ENCODE data around the gene PEX7.
"Not testable (repeated sequence)": the region's sequence is repeated elsewhere in the genome, so short reads cannot be mapped to it uniquely, and the experiment has no call there.

Gene PEX7

GRCh38 chr6:136823128-136823660 lies 802 bp downstream of the PEX7 start:
- H3K27ac ChIP-seq, result peak overlapping the region; percentile 90
- TF ChIP-seq CTCF (conservative IDR thresholded peaks at IDR 0.05), result no peak
- TF ChIP-seq ZFX (IDR thresholded peaks at IDR 0.05), result no peak

DNA sequence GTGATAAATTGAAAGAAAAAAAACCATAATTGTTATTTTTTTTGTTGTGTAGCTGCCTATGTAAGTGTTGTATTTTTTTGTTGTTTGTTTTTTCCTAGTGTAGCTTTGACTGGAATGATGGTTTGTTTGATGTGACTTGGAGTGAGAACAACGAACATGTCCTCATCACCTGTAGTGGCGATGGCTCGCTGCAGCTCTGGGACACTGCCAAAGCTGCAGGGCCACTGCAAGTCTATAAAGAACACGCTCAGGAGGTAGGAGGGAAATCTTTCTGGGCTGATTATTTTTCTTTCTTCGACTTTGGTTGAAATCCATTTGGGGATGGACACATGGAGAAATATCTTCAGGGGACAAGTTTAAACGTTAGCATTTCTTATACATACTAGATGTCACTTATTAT lies 3.8 kb downstream of the PEX7 start:
- no peak overlapping the region for H3K27ac ChIP-seq
- no peak for TF ChIP-seq ZFX (IDR thresholded peaks at IDR 0.05)
- no peak for TF ChIP-seq CTCF (conservative IDR thresholded peaks at IDR 0.05)

DNA sequence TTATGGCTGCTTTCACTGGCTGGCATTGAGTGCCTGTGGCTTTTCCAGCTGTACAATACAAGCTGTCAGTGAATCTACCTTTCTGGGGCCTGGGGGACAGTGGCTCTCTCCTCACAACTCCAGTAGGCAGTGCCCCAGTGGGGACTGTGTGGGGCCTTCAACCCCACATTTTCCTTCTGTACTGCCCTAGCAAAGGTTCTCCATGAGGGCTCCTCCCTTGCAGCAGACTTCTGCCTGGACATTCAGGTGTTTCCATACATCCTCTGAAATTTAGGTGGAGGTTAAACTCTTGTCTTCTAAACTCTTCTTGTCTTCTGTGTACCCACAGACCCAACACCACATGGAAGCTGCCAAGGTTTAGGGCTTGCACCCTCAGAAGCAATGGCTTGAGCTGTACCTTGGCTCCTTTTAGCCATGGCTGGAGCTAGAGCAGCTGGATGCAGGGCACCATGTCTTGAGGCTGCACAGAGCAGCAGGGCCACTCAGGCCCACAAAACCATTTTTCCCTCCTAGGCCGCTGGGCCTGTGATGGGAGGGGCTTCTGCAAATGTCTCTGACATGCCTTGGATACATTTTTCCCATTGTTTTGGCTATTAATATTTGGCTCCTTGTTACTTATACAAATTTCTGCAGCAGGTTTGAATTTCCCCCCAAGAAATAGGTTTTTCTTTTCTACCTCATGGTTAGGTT lies 9.6 kb downstream of the PEX7 start:
- no peak overlapping the region for H3K27ac ChIP-seq
- TF ChIP-seq CTCF (conservative IDR thresholded peaks at IDR 0.05), result no peak

GRCh38 chr6:136840276-136841001 lies 18.0 kb downstream of the PEX7 start:
- TF ChIP-seq CTCF (conservative IDR thresholded peaks at IDR 0.05), result no peak
- no peak for TF ChIP-seq ZFX (IDR thresholded peaks at IDR 0.05)
- no peak overlapping the region for H3K27ac ChIP-seq

- H3K27ac ChIP-seq, result no peak overlapping the region
- TF ChIP-seq CTCF (conservative IDR thresholded peaks at IDR 0.05) (no peak), ZFX (IDR thresholded peaks at IDR 0.05) (no peak)
These were observed 20.8 kb downstream of the PEX7 start for GRCh38 chr6:136843210-136843609.

DNA sequence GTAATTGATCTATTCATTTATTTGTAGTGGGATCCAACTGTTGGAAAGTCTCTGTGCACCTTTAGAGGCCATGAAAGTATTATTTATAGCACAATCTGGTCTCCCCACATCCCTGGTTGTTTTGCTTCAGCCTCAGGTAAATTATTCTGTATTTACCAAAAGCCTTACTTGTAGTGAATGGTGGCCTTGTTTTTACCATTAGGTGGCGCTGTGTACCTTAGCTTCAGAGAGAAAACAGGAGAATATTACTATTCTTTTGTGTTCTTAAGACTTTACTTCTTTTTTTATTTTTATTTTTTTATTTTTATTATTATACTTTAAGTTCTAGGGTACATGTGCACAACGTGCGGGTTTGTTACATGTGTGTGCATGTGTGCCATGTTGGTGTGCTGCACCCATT lies 23.7 kb downstream of the PEX7 start:
- no peak overlapping the region for H3K27ac ChIP-seq
- TF ChIP-seq ZFX (IDR thresholded peaks at IDR 0.05) (no peak), CTCF (conservative IDR thresholded peaks at IDR 0.05) (peak; percentile 82)

DNA sequence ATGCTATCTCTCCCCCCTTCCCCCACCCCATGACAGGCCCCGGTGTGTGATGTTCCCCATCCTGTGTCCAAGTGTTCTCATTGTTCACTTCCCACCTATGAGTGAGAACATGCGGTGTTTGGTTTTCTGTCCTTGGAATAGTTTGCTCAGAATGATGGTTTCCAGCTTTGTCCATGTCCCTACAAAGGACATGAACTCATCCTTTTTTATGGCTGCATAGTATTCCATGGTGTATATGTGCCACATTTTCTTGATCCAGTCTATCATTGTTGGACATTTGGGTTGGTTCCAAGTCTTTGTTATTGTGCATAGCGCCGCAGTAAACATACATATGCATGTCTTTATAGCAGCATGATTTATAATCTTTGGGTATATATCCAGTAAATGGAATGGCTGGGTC lies 24.1 kb downstream of the PEX7 start:
- not testable (repeated sequence) for H3K27ac ChIP-seq

DNA sequence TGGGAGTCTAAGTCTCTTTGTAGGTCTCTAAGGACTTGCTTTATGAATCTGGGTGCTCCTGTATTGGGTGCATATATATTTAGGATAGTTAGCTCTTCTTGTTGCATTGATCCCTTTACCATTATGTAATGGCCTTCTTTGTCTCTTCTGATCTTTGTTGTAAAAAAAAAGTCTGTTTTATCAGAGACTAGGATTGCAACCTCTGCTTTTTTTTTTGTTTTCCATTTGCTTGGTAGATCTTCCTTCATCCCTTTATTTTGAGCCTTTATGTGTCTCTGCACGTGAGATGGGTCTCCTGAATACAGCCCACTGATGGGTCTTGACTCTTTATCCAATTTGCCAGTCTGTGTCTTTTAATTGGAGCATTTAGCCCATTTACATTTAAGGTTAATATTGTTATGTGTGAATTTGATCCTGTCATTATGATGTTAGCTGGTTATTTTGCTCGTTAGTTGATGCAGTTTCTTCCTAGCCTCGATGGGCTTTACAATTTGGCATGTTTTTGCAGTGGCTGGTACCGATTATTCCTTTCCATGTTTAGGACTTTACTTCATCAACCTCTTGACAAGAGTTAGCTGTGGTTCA lies 27.7 kb downstream of the PEX7 start:
- H3K27ac ChIP-seq, result not testable (repeated sequence)

All from C4-2B (cell line).